ENCODE results near the gene SP100.
"Not testable (repeated sequence)": the region's sequence is repeated elsewhere in the genome, so short reads cannot be mapped to it uniquely, and the experiment has no call there.

The SP100 gene

GRCh38 chr2:230459216-230459615, 43.2 kb downstream of the SP100 start:
- DNase-seq (ENCODE audit: low spot score): no peak

- DNase-seq (ENCODE audit: low spot score): no peak
Observed at GRCh38 chr2:230471074-230471473, 55.1 kb downstream of the SP100 start.

- DNase-seq (ENCODE audit: low spot score): no peak
Observed at GRCh38 chr2:230472621-230473018, 56.6 kb downstream of the SP100 start.

GRCh38 chr2:230473378-230473777, 57.4 kb downstream of the SP100 start:
- DNase-seq (ENCODE audit: low spot score): no peak

DNA sequence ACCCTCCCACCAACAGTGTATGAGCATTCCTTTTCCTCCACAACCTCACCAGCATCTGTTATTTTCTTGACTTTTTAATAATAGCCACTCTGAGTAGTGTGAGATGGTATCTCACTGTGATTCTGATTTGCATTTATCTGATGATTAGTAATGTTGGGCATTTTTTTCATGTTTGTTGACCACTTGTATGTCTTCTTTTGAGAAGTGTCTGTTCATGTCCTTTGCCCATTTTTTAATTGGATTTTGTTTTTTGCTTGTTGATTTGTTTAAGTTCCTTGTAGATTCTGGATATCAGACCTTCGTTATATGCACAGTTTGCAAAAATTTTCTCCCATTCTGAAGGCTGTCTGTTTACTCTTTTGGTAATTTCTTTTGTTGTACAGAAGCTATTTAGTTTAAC, 59.1 kb downstream of the SP100 start:
- no peak for DNase-seq (ENCODE audit: low spot score)

GRCh38 chr2:230485801-230486341, 69.9 kb downstream of the SP100 start:
- no peak for DNase-seq (ENCODE audit: low spot score)

DNA sequence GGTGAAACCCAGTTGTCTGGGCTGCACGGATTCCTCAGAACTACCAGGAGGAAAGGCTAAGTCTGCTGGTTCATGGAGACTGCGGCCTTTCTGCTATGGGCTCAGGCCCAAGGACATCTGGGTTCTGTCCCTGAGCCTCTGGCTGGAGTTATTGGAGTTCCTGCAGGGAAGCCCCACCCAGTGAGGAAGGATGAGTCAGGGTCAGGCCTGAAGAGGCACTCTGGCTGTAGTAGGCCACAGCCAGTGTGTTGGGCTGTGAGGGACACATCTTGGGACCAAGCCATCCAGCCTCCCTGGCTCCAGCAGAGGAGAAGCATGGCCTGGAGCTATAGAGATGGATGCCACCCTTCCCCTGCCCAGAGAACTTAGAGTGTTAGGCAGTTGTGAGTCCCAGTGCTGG, 75.2 kb downstream of the SP100 start:
- not testable (repeated sequence) for DNase-seq (ENCODE audit: low spot score)

DNA sequence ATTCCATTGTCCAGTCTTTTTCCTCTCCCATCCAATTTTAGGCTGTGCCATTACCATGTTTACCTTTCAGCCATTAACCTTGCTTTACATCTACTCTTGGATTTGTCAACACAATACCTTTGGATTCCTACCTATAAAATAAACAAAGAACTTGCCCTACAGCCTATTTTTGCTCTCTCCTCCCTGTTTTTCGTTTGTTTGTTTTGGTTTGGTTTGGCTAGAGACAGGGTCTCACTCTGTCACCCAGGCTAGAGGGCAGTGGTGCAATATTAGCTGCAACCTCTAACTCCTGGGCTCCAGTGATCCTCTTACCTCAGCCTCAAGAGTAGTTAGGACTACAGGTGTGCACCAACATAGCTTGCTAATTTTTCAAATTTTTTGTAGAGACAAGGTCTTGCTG, 76.1 kb downstream of the SP100 start:
- no peak for DNase-seq (ENCODE audit: low spot score)

DNA sequence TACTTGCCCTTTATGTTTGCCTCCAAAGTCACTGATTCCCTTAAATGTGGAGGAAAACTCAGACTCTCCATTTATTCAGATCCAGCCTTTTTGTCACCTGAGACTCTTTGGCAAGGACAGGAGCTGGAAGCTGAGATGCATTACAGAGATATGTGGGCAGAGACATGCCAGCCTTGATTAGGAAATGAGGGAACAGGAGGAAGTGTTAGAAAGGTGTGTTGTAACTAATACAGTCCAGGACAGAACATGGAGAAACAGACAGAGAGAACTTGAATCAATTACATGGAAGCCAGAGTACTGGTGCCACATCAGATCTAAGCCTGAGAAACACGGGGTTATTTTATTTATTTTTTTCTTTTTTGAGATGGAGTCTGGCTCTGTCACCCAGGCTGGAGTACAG, 79.0 kb downstream of the SP100 start:
- no peak for DNase-seq (ENCODE audit: low spot score)

- no peak for DNase-seq (ENCODE audit: low spot score)
Observed at GRCh38 chr2:230496891-230497290, 80.9 kb downstream of the SP100 start.

GRCh38 chr2:230498506-230499107, 82.6 kb downstream of the SP100 start:
- no peak for DNase-seq (ENCODE audit: low spot score)

DNA sequence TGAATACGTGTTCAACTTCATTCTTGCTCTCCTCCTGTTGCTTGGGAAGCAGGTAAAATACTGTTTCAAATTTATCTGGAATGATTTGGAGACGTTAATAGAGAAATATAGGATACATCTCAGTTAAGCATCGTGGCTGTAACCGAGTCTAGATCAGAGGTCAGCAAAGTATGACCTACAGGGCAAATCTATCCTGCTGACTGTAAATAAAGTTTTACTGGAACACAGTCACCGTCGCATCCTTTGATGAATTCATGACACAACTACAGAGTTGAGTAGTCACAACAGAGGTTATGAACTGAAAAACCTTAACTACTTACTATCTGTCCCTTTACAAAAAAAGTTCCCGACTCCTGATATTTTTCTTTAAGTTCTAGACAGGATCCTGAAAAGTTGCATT, 86.6 kb downstream of the SP100 start:
- DNase-seq (ENCODE audit: low spot score): no peak

DNA sequence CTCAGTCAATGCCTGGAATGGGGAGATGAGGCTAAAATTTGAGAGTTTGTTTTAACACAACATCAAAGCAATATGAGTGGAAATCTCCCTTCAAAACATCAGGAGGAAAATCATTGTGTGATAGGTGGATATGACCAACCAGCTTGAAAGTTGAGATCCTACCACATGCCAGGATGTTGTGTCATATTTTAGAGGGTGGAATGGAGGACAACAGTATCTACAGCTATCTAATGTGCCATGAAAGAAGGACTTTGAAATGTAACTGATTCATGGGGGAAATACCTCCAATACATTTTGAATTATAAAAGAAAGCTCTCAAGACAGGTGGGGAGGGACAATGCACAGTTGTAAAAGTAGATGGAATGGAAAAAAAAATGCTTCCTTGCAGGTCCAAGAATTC, 87.8 kb downstream of the SP100 start:
- DNase-seq (ENCODE audit: low spot score): no peak

- DNase-seq (ENCODE audit: low spot score): no peak
Observed at GRCh38 chr2:230505162-230505561, 89.2 kb downstream of the SP100 start.

DNA sequence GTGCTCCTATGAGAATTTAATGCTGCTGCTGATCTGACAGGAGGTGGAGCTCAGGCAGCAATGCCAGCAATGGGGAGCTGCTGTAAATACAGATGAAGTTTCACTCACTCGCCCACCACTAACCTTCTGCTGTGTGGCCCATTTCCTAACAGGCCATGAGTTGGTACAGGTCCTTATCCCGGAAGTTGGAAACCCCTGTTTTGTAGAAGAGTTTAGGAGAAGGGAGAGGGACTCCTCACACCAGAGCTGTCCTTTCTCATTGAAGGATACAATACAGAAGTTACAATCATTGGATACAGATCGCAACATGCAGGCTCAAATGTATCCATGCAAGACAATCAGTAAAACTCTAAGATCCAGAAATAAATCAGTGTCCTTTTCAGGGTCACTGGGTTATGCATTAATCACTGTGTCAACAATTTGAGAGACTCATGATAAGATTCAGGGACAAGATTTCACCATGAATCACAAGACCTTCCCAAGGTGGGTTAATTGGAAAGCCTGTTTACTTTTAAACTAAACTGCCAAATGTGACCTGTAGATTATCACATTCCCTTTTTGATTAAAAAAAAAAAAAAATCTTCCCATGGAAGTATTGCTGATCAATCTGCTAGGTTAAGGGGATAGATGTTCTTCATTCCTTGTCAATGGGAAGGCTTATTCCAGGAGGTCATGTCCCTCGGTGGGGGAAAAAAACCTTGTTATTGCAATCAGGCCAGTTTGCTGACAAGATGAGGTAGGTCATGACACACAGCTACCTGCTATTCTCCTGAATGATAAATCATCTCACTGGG, 97.2 kb downstream of the SP100 start:
- DNase-seq (ENCODE audit: low spot score): no peak

GRCh38 chr2:230520061-230520874, 104.3 kb downstream of the SP100 start:
- DNase-seq (ENCODE audit: low spot score): no peak

- no peak for DNase-seq (ENCODE audit: low spot score)
Observed at GRCh38 chr2:230520875-230521155, 104.8 kb downstream of the SP100 start.

- no peak for DNase-seq (ENCODE audit: low spot score)
Observed at GRCh38 chr2:230521386-230521785, 105.4 kb downstream of the SP100 start.

- DNase-seq (ENCODE audit: low spot score): no peak
Observed at GRCh38 chr2:230525682-230526081, 109.7 kb downstream of the SP100 start.

GRCh38 chr2:230537531-230537976, 121.6 kb downstream of the SP100 start:
- DNase-seq (ENCODE audit: low spot score): no peak

- DNase-seq (ENCODE audit: low spot score): no peak
Observed at GRCh38 chr2:230540332-230540731, 124.3 kb downstream of the SP100 start.

GRCh38 chr2:230541934-230542380, 126.0 kb downstream of the SP100 start:
- no peak for DNase-seq (ENCODE audit: low spot score)

DNA sequence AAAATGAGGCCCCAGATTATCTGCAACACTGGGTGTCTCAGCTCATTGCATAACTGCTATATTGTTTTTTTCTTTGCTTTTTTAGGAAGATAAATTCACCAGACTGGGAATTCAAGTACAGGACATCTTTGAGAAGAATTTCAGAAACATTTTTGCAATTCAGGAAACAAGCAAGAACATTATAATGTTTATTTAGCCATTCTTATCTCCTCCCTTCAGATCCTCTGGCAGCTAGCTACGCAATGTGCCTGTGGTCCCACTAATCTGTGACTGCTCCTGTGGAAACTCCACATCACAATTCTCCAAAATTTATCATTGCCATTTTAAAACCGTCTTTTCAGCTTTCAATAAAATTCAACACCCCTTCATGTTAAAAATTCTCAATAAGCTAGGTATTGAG, 126.8 kb downstream of the SP100 start:
- no peak for DNase-seq (ENCODE audit: low spot score)
